Measurements from ENCODE around the gene ZFP2.
A peak's percentile ranks its signal among the peaks of the same experiment; 100 is the strongest.
"Not testable (repeated sequence)": the region's sequence is repeated elsewhere in the genome, so short reads cannot be mapped to it uniquely, and the experiment has no call there.

The ZFP2 gene

DNA sequence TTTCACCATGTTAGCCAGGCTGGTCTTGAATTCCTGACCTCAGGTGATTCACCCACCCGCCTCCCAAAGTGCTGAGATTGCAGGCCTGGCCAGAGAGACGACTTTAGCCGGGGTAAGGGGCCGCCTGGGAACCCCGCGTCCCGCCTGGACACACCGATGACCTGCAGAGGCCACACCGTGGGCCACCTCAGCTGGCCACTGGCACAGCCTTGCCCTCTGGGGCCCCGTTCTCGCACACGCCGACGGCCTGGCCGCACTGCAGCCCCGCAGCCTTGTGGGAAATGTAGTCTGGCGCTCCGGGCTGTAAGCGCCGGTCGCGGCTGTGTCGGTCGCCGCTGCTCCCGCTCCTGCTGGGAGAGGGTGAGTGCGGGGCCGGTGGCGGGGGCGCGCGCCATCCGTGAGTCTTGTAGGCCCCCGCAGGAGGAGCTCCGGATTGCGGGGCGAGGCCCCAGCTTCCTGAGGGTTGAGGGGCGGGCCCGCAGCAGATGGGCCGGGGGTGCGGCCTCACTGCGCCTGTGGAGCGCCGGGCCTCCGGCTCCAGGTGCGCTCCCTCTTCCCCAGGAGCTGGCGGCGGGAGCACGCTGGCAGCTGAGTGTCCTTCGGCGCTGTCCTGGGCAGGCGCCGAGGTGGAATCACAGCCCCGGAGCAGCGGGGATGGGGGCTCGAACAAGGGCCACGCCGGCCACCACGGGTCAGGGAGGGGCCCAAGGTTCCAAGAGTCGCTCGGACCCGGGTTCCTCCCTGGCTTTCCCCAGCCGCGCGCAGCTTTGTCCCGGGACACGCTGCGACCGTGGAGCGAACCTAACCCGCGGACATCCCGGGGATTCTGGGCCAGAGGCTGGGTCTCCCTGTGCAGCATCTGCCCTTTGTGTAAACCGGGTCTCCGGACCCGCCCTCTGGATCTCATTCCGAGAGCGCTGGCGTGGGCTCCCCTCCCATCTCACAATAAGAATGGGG is at the start of gene ZFP2:
Gene ZFP2, plus strand, starts transcription at position 299 of the 957 bp plus-strand sequence. CDS start 35,401 bp downstream, outside the sequence.
- no peak for DNase-seq (ENCODE audit: low read depth, low spot score)
- H3K27ac ChIP-seq = peak within 1 kb of the TSS; percentile 23

DNA sequence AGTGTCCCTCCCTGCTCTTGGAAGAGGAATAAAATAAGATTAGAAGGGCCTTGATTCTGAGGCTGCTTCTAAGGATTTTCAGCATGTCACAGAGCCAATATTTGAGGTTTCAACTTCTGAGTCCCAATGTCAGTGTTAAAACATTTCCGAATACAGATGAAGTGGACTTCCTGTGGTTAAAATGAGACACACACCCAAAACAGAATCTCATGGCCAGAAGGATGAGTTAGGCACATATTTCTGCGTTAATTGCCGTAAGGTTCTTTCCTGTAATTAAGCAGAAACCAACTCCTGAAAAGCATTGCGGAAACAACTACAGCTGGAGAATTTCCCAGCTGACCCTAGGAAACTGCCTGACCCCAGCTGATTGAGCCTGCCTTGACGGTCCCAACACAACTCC is 46.4 kb upstream of the ZFP2 start:
- no peak overlapping the region for H3K27ac ChIP-seq
- DNase-seq (ENCODE audit: low read depth, low spot score) = no peak

DNA sequence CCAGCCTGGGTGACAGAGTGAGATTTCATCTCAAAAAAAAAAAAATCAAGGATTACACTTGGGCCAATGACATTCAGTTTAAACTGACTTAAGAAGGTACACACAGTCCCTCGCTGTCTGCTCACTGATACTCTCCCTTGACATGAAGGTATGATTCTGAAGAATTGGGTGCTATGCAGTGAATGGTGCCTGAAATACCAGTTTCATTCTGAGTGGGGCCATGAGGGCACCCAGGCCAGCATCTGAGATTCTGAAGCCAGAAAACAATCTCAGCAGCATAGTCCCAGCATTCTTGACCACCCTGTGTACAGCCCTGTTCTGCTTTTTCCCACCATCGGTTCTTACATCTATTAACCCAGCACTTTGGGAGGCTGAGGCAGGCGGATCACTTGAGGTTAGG is 43.8 kb upstream of the ZFP2 start:
- DNase-seq (ENCODE audit: low read depth, low spot score) = no peak
- no peak overlapping the region for H3K27ac ChIP-seq

DNA sequence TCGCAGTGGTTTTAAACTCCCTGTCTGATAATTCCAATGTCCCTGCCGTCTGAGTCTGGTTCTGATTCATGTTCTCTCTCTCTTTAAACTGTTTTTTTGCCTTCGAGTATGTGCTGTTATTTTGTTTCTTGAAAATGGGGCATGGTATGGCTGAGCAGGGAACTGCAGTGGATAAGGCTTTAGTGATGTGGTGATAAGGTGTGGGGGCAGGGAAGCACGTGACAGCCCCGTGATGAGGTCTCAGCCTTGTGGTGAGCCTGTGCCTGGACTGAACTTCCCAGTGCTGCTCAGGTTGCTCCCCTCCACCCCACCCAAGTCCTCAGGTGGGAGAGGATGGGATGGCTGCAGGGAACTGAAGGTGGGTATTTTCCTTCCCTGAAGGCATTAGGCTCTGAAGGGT is 41.4 kb upstream of the ZFP2 start:
- DNase-seq (ENCODE audit: low read depth, low spot score) = no peak
- no peak overlapping the region for H3K27ac ChIP-seq

DNA sequence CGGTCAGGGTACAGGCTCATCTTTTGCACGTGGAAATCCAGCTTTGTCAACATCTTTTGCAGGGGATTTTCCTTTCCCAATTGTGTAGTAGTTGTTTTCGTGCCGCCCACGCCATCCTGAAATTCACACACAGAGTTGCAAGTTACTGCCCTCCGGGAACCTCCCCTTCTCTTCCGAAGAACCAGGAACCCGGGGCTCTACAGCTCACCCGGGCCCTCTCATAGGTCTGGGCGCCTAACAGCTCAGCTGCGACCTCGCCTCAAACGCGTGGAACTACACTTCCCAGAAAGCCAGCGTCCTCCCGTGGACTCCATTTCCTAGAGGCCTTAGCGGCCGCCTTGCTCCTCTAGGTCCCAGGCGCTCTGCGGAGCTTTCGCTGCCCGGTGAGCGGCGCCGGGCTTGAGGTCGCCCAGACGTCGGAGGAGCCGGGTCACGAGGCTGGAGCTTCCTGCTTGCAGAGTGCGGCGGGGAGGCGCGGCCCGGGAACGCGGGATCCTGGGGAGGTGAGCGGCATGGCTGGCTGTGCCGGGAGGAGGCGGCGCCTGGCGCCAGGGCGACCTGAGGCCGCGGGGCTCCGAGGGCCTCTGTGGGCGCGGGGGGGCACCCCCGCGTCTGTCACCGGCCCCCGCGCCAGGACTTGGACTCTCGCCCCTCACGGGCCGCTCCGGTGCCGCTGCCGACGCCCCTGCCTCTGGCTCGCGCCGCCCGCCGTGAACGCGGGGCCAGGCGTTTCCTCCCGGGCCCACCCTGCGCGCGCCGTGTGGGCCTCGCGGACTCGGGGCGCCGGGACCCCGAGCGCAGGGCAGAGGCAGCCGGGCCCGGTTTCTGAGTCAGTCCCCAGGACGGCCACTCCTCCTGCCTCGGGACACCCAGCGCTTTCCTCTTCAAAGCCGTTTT is 35.8 kb upstream of the ZFP2 start, which contains the start of gene ZNF354B:
Gene ZNF354B, plus strand, starts transcription at position 329 of the 897 bp plus-strand sequence. CDS start 1,095 bp downstream, outside the sequence.
- peak; percentile 56 for DNase-seq (ENCODE audit: low read depth, low spot score)
- peak within 1 kb of the TSS; percentile 69 for H3K27ac ChIP-seq

DNA sequence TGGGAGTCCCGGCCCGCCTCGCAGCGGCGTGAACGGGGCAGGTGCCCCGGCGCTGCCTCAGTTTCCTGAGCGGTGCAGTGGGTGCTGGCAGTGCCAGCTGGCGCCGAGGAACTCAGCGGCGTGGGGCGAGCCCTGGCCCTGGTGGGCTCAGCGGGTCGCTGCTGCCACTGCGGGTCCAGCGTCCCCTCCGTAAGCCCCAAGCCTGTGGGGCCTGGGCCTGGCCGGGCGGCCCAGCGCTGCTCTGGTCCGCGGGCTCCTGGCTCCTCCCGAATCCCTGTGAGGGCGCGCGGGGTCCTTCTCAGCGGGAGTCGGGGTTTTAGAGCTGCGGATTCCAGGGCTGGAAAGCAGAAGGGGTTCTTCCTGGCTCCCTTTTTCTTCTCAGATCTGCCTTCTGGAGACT is 35.1 kb upstream of the ZFP2 start:
- not testable (repeated sequence) for DNase-seq (ENCODE audit: low read depth, low spot score)
- peak overlapping the region; percentile 69 for H3K27ac ChIP-seq

DNA sequence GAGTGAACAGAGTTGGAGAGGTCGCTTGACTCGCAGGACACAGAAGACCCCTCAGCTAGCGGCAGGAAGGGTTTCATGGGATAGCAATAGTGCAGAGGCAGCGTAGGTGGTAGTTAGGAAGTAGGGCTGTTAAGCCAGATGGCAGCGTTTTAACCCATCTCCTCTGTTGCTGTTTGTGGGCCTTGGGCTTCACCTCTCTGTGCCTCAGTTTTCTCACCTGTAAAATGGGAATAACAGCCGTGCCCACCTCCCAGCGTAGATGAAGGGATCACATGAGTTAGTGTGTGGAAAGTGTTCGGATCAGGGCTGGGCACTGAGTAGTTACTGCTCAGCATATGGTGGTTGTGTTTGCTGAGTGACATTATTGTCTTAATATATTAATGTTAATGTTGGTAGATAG is 34.1 kb upstream of the ZFP2 start:
- DNase-seq (ENCODE audit: low read depth, low spot score) = no peak
- no peak overlapping the region for H3K27ac ChIP-seq

DNA sequence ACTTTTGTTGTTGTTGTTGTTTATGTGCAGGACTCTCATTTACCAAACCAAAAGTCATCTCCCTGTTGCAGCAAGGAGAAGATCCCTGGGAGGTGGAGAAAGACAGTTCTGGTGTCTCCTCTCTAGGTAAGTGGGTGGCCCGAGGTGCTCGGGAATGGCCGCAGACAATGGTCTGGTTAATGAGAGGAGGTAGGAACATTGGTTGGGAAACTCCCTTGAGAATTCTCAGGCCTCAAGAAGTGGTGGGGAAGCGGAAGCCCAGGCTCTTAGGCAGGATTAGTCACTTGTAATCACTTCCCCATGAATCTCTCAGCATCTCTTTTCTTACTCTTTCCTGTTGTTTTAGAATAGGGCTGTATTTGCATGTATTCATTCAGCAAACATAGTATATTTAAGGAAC is 28.8 kb upstream of the ZFP2 start:
- H3K27ac ChIP-seq = no peak overlapping the region

DNA sequence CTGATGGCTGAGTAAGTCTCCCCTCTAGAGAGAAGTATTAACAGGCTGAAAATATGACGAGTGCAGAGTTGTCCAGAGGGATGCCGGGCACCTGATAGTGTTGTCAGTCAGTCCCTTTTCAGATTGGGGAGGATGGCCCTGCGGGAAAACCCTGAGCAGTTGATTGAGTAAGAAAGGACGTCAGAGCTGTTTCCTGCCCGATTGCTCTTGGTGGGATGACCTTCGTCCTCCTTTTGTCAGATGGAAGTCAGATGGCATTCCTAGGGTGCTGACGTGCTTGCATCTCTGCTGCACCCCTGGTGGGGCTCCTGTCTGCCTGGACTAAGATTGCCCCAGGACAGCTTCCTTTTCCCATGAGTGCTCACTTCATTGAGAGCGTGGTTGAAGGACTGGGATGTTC is 26.1 kb upstream of the ZFP2 start:
- no peak overlapping the region for H3K27ac ChIP-seq
- DNase-seq (ENCODE audit: low read depth, low spot score) = no peak

More for the DNA sequence above, 28.8 kb upstream of the ZFP2 start:
- no peak for DNase-seq (ENCODE audit: low read depth, low spot score)

DNA sequence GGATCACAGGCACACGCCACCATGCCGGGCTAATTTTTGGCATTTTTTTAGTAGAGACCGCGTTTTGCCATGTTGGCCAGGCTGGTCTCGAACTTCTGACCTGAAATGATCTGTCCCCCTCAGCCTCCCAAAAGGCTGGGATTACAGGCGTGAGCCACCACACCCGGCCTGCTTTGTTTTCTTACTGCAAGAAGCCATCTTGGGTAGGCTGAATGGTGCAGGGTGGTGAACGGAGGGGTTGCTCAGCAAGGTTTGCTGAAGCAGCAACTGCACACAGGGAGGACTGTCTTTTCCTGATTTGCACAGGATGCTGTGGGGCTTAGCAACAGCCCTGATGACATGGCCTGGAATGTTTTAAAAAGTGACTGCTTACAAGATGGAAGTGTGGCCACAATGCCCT is 25.3 kb upstream of the ZFP2 start:
- no peak for DNase-seq (ENCODE audit: low read depth, low spot score)
- H3K27ac ChIP-seq = no peak overlapping the region

DNA sequence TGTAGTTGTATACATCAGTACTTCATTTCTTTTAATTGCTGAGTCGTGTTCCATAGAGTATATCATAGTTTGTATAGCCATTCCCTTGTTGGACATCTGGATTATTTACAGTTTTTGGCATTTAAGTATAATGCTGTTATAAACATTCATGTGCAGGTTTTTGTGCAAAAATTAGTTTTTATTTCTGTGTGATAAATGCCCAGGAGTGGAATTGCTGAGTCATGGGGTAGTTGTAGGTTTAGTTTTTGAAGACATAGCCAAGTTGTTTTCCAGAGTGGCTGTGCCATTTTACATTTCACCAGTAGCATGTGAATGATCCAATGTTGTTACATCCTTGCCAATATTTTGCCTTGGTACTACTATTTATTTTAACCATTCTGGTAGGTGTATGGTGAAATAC is 23.4 kb upstream of the ZFP2 start:
- H3K27ac ChIP-seq = no peak overlapping the region
- DNase-seq (ENCODE audit: low read depth, low spot score) = no peak

DNA sequence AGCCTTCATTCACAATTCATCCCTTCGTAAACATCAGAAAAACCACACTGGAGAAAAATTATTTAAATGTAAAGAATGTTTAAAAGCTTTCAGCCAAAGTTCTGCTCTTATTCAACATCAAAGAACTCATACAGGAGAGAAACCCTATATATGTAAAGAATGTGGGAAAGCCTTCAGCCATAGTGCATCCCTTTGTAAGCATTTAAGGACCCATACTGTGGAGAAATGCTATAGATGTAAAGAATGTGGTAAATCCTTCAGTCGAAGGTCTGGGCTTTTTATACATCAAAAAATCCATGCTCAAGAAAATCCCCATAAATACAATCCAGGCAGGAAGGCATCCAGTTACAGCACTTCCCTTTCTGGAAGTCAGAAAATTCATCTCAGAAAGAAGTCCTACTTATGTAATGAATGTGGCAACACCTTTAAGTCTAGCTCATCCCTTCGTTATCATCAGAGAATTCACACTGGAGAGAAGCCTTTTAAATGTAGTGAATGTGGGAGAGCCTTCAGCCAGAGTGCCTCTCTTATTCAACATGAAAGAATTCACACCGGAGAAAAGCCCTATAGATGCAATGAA is 12.5 kb upstream of the ZFP2 start:
- not testable (repeated sequence) for H3K27ac ChIP-seq; DNase-seq (ENCODE audit: low read depth, low spot score)

DNA sequence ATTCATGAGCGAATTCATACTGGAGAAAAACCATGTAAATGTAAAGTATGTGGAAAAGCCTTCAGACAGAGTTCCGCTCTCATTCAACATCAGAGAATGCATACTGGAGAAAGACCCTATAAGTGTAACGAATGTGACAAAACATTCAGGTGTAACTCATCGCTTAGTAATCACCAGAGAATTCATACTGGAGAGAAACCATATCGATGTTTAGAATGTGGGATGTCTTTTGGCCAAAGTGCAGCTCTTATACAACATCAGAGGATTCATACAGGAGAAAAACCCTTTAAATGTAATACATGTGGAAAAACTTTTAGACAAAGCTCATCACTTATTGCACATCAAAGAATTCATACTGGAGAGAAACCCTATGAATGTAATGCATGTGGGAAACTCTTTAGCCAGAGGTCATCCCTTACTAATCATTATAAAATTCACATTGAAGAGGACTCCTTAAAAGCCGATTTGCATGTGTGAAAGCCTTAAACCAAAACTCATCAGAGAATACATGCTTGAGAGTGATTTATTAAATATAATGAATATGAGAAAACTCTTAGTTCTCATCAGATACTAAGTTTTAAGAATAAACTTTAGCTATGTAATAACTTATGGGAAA is 11.8 kb upstream of the ZFP2 start:
- DNase-seq (ENCODE audit: low read depth, low spot score) = no peak
- no peak overlapping the region for H3K27ac ChIP-seq

DNA sequence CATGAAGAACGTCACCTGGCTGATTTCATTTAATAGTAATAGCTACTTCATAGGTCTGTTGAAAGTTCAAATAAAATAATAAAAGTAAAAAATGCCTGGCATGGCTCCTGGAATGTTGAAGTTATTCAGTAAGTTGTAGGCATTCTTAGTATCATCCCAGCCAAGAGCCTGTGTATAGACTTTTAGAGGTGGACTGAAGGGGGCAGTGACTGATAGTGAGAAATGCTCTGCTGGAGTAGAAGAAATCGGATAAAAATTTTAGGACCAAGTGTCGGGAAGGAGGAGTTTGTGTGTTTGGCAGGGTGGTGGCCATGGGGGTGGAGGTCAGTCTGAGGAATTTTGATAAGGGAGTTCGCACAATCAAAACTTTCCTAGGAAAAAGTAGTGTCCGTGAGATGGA is 3.6 kb downstream of the ZFP2 start:
- no peak overlapping the region for H3K27ac ChIP-seq
- DNase-seq (ENCODE audit: low read depth, low spot score) = no peak

DNA sequence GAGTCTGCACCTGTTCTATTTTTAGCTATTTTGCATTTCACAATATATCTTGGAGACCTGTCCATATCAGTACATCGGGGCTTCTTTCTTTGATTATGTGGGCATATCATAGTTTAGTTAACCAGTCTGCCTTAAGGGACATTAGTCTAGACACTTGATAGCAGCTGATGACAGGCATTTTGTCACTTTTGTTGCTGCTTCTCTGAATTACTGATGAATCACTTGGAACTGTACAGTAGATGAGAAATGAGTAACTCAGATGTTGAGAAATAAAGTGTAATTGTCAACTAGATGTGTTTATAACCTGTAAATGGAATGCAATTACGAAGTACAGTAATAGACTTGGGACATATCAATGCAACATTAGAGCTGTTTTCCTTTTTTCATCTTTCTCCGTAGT is 7.1 kb downstream of the ZFP2 start:
- no peak overlapping the region for H3K27ac ChIP-seq
- peak; percentile 53 for DNase-seq (ENCODE audit: low read depth, low spot score)

DNA sequence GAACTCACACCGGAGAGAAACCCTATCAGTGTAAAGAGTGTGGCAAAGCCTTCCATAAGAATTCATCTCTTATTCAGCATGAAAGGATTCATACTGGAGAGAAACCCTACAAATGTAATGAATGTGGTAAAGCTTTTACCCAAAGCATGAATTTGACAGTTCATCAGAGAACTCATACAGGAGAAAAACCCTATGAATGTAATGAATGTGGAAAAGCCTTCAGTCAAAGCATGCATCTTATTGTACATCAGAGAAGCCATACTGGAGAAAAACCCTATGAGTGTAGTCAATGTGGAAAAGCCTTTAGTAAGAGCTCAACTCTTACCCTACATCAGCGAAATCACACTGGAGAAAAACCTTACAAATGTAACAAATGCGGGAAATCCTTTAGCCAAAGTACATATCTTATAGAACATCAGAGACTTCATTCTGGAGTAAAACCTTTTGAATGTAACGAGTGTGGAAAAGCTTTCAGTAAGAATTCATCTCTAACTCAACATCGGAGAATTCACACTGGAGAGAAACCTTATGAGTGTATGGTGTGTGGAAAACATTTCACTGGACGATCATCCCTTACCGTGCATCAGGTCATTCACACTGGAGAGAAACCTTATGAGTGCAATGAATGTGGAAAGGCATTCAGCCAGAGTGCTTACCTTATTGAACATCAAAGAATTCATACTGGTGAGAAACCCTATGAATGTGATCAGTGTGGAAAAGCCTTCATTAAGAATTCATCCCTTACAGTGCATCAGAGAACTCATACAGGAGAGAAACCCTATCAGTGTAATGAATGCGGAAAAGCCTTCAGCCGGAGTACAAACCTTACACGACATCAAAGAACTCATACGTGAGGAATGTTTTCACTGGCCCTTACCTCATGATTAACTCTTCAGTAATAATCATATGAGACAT is 36.4 kb downstream of the ZFP2 start:
- H3K27ac ChIP-seq = no peak overlapping the region
- DNase-seq (ENCODE audit: low read depth, low spot score) = no peak

DNA sequence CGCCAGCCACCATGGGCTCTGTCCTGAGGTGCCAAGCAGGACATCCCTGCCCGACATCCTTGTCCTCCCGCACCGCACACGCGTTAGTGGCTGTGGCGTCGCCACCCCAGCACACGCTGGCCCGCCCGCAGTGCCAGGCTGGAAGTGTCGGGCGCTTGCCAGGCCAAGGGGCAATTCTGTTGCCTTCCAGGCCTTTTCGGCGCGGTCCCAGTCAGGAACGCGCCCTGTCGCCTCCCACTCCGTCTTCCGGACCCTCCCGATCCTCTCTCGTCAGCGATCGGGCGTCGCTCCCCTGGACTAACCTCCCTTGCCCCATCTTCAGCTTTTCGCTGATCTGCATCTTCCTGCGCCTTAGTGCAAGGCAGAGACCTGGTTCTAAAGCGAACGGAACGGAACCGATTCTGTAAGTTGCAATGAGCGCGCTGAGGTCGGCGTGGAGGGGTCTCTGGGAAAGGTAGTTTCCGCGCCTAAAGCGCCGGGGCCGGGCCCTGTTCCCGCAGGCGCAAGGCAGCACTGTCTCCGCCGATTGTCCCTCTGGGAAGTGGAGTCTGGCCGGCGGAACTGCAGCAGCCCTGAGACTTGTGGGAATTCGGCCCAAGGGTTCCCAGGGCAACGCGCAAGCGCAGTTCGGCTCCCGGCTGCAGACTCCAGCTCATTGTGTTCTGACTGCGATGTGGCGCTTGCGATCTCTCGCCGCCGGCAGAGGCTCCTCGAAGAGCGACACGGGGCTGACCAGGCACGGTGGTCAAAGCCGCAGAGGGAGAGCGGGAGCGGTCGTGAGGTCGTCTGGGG is 45.1 kb downstream of the ZFP2 start, which contains the start of gene ZNF454:
Gene ZNF454, plus strand, starts transcription at position 630 of the 792 bp plus-strand sequence. CDS start 1,594 bp downstream, outside the sequence.
- DNase-seq (ENCODE audit: low read depth, low spot score) = peak; percentile 64
- H3K27ac ChIP-seq = no peak within 1 kb of the TSS

DNA sequence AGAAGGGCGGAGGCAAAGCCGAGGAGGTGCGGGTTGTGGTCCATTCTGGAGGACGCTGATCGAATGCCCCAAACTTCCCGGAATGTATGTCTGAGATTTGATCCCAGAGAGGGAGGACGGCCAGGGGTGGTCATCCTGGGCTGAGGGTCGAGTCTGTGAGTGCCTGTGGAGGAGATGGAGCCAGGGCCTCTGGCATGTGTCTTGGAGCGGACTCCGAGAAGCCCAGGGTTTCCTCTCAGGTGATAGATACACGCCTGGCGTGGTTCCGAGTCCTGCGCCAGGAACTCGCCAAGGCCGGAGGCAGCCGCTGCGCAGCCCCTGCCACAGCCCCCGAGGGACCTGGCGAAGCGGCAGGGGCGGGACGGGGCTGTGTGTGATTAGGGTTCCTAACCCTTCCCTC is 45.6 kb downstream of the ZFP2 start:
- DNase-seq (ENCODE audit: low read depth, low spot score) = no peak
- H3K27ac ChIP-seq = no peak overlapping the region

Measured in epithelial cell of prostate (primary cell).